ENCODE measurements around the gene RBL2. TPM values are rescaled to one million over a fixed set of nuclear protein-coding genes. Genes with fewer than 3 reads are reported as not detected.

RBL2 gene
- total and polyA plus RNA-seq, 2 of the 8 experiments (the other 6 are each of a cell fraction or from before 2014, with no cell fraction given) = 13.9 to 22.1 TPM

DNA sequence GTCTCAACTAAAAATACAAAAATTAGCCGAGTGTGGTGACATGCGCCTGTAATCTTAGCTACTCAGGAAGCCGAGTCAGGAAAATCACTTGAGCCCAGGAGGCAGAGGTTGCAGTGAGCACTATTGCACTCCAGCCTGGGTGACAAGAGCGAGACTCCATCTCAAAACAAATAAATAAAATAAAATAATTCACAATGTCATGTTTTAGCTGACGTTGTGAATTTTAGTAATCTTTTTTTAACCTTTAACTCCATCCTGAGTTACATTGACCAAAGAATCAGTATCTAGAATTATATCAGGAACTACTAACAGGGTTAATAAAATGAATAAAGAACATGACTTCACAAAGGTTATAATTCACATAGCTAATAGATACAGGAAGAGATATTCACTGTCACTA, 5.9 kb downstream of the RBL2 start:
- Histone ChIP-seq H2BK120ac (replicated peaks; ENCODE audit: low read depth, low read length) (no peak overlapping the region), H4K8ac (ENCODE audit: extremely low read depth, insufficient read depth, low read length) (no peak overlapping the region), H3K18ac (ENCODE audit: extremely low read depth, low read length) (no peak overlapping the region), H3K27me3 (replicated peaks in 1 of 4; ENCODE audit: control insufficient read depth in 3 of 4, extremely low read depth in 1 of 4, insufficient read depth in 3 of 4, low read length in 3 of 4) (no peaks in the 10 kb centered on the region), H3K4me3 (ENCODE audit: extremely low read depth in 1 of 4, insufficient read depth in 2 of 4, low read depth in 3 of 4, low read length in 4 of 4) (no peak overlapping the region), H3K4ac (replicated peaks; ENCODE audit: insufficient read length, low read depth, low read length) (no peak overlapping the region), H2BK20ac (ENCODE audit: low read length) (no peak overlapping the region), H3K4me2 (ENCODE audit: insufficient read depth in 1 of 2, low read depth in 2 of 2, low read length in 2 of 2) (no peak overlapping the region), H2AFZ (ENCODE audit: low read length) (no peak overlapping the region), H3K79me1 (ENCODE audit: low read depth, low read length) (peaks cover 2% of the 10 kb centered on the region), H3K23ac (ENCODE audit: insufficient read length) (no peak overlapping the region), H2BK5ac (ENCODE audit: low read depth, low read length) (no peak overlapping the region), H4K91ac (replicated peaks; ENCODE audit: insufficient read length, low read length) (no peak overlapping the region), H3K9me3 (ENCODE audit: insufficient read depth in 2 of 2, low read depth in 1 of 2, low read length in 1 of 2) (no peaks in the 10 kb centered on the region), H3K27ac (ENCODE audit: low read depth, low read length) (no peak overlapping the region), H3K23me2 (ENCODE audit: low read depth, low read length) (peaks cover 4% of the 10 kb centered on the region; the same call in 1 of the 2 replicates), H4K5ac (ENCODE audit: insufficient read length, low read depth, low read length) (no peak overlapping the region), H2BK12ac (ENCODE audit: low read depth, low read length) (no peak overlapping the region), H3K9ac (replicated peaks in 1 of 4; ENCODE audit: extremely low read depth in 1 of 4, low read depth in 3 of 4, low read length in 3 of 4) (no peak overlapping the region), H2AK5ac (ENCODE audit: low read depth, low read length) (no peak overlapping the region), H4K20me1 (replicated peaks in 1 of 2; ENCODE audit: control insufficient read depth in 1 of 2, insufficient read depth in 2 of 2, low read length in 2 of 2) (peaks cover 0 to 8% of the 10 kb centered on the region in 2 experiments), H3K79me2 (ENCODE audit: control insufficient read depth in 1 of 2, insufficient read depth in 2 of 2, low read length in 2 of 2) (peaks cover 7 to 36% of the 10 kb centered on the region in 2 experiments), H3K36me3 (ENCODE audit: control insufficient read depth in 2 of 4, insufficient read depth in 4 of 4, low read length in 3 of 4) (peaks cover 0 to 22% (median 3%) of the 10 kb centered on the region in 4 experiments; a peak in 3 of 8 replicates), H3K4me1 (replicated peaks in 1 of 4; ENCODE audit: control insufficient read depth in 3 of 4, insufficient read depth in 4 of 4, low read length in 3 of 4) (peaks cover 0 to 4% (median 0%) of the 10 kb centered on the region in 4 experiments; a peak in 2 of 7 replicates), H3K56ac (replicated peaks; ENCODE audit: insufficient read length, low read depth, low read length) (no peak overlapping the region), H3K14ac (ENCODE audit: insufficient read length) (no peak overlapping the region), H2BK15ac (ENCODE audit: low read length) (no peak overlapping the region)
- FAIRE-seq (no peak), DNase-seq (ENCODE audit: low read depth in 1 of 2, low spot score in 2 of 2) (no peak)
- CTCF ChIA-PET (ENCODE audit: partially characterized antibody) = no interaction called here
- POLR2A ChIA-PET (ENCODE audit: partially characterized antibody) = no interaction called here
- WGBS, 2 experiments (ENCODE audit: extremely low coverage in 1 of 2, insufficient coverage in 1 of 2, insufficient read length in 1 of 2, insufficient replicate concordance in 2 of 2, low coverage in 1 of 2, low lambda C conversion rate in 2 of 2, missing lambda C conversion rate in 1 of 2) = 72% methylated on average over 5 of the region's 5 CpGs; no CpG with 5 or more reads in 1 of the 2 experiments
- no peak for TF ChIP-seq SAP30 (IDR thresholded peaks at IDR 0.05; ENCODE audit: insufficient read depth, insufficient replicate concordance, low read length)
